ENCODE data around the gene DNAAF8.

DNAAF8 gene

DNA sequence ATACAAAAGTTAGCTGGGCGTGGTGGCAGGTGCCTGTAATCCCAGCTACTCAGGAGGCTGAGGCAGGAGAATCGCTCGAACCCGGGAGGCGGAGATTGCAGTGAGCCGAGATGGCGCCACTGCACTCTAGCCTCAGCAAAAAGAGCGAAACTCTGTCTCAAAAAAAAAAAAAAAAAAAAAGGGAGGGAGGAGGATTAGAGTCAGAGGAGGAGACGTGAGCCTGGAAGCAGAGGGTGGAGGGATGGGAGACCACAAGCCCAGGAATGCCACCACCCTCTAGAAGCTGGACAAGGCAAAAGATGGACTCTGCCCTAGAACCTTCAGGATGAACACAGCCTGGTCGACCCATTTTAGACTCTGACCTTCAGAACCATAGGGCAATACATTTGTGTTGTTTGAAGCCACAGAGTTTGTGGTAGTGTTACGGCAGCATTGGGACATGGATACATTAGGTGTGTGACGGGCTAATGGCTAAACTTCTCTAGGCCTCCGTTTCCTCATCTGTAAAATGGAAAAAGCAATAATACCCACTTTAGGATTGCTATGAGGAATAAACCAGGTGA is 58.7 kb downstream of the DNAAF8 start:
- no peak overlapping the region for H3K4me3 ChIP-seq (replicated peaks; ENCODE audit: low read depth, low read length)
- no peak for DNase-seq (ENCODE audit: extremely low read depth, insufficient read length)
- H3K27me3 ChIP-seq (replicated peaks; ENCODE audit: control insufficient read depth, insufficient read depth, low read length), result no peaks in the 10 kb centered on the region
- H3K36me3 ChIP-seq (ENCODE audit: control insufficient read depth, insufficient read depth, low read length), result no peaks in the 10 kb centered on the region
- TF ChIP-seq, protein P1, sequence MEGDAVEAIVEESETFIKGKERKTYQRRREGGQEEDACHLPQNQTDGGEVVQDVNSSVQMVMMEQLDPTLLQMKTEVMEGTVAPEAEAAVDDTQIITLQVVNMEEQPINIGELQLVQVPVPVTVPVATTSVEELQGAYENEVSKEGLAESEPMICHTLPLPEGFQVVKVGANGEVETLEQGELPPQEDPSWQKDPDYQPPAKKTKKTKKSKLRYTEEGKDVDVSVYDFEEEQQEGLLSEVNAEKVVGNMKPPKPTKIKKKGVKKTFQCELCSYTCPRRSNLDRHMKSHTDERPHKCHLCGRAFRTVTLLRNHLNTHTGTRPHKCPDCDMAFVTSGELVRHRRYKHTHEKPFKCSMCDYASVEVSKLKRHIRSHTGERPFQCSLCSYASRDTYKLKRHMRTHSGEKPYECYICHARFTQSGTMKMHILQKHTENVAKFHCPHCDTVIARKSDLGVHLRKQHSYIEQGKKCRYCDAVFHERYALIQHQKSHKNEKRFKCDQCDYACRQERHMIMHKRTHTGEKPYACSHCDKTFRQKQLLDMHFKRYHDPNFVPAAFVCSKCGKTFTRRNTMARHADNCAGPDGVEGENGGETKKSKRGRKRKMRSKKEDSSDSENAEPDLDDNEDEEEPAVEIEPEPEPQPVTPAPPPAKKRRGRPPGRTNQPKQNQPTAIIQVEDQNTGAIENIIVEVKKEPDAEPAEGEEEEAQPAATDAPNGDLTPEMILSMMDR (IDR thresholded peaks at IDR 0.05; ENCODE audit: insufficient read depth, low read length, poor library complexity, severe bottlenecking), result no peak

DNA sequence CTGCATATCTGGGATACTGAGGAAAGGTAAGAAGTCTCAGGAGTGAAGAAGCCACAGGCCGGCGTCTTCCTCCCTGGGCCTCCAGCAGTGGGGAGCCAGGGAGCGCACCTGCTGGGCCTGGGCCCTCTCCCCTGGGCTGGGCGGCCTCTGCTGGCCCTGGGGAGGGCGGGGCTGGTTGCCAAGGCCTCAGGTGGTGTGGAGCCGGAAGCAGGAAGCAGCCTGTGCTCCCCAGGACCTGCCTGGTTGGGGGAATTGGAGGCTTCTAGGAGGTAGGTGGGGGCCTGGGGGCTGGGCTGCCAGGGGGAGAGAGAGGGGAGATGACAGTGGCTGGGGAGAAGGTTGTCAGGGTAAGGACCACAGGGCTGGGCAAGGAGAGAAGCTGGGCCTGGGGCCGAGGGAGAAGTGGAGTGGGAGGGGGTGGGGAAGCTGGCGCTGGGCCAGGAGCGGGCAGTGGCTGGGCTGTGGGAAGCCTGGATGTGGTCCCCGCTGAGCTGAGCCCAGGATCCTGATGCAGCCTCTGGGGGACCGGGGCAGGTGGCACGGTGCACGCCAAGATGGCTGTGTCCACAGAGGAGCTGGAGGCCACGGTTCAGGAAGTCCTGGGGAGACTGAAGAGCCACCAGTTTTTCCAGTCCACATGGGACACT is 61.0 kb downstream of the DNAAF8 start, which contains the start of gene SMIM22:
Gene SMIM22, plus strand, starts transcription at position 189 of the 647 bp plus-strand sequence. Its CDS starts 366 bp downstream, at position 555.
- Histone ChIP-seq H3K36me3 (ENCODE audit: control insufficient read depth, insufficient read depth, low read length) (no peaks in the 10 kb centered on the region; the same call in 1 of the 2 replicates), H3K4me3 (replicated peaks; ENCODE audit: low read depth, low read length) (no peak within 1 kb of the TSS), H3K27me3 (replicated peaks; ENCODE audit: control insufficient read depth, insufficient read depth, low read length) (no peaks in the 10 kb centered on the region)
- TF ChIP-seq, protein P1 (IDR thresholded peaks at IDR 0.05; ENCODE audit: insufficient read depth, low read length, poor library complexity, severe bottlenecking), result no peak
- no peak for DNase-seq (ENCODE audit: extremely low read depth, insufficient read length)

DNA sequence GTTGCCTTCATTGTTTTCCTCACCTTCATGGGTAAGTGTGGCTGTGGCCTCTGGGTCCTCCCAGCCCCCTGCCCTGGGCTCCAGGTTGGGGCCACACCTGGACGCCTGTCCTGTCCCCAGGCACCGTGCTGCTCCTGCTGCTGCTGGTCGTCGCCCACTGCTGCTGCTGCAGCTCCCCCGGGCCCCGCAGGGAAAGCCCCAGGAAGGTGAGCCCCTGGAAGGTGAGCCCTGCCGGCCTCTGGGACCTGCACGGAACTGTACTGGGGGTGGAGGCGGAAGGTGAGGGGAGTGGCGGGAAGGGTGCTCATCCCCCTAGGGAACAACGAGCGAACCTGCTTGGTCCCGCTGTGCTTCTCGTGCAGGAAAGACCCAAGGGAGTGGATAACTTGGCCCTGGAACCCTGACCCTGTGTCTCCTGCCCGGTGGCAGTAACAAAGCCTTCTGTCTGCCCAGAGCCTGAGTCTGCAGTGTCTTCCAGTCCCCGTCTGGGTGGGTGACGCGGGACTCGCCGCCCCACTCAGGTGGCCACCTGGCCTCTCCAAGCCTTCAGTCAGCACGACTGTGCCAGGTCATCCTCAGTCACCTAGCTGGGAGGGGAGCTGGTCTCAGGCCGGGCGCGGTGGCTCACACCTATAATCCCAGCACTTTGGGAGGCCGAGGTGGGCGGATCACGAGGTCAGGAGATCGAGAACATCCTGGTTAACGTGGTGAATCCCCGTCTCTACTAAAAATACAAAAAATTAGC is 61.7 kb downstream of the DNAAF8 start:
- Histone ChIP-seq H3K36me3 (ENCODE audit: control insufficient read depth, insufficient read depth, low read length) (no peaks in the 10 kb centered on the region; the same call in 1 of the 2 replicates), H3K4me3 (replicated peaks; ENCODE audit: low read depth, low read length) (no peak overlapping the region), H3K27me3 (replicated peaks; ENCODE audit: control insufficient read depth, insufficient read depth, low read length) (no peaks in the 10 kb centered on the region)
- TF ChIP-seq, protein P1 (IDR thresholded peaks at IDR 0.05; ENCODE audit: insufficient read depth, low read length, poor library complexity, severe bottlenecking), result no peak
- no peak for DNase-seq (ENCODE audit: extremely low read depth, insufficient read length)

DNA sequence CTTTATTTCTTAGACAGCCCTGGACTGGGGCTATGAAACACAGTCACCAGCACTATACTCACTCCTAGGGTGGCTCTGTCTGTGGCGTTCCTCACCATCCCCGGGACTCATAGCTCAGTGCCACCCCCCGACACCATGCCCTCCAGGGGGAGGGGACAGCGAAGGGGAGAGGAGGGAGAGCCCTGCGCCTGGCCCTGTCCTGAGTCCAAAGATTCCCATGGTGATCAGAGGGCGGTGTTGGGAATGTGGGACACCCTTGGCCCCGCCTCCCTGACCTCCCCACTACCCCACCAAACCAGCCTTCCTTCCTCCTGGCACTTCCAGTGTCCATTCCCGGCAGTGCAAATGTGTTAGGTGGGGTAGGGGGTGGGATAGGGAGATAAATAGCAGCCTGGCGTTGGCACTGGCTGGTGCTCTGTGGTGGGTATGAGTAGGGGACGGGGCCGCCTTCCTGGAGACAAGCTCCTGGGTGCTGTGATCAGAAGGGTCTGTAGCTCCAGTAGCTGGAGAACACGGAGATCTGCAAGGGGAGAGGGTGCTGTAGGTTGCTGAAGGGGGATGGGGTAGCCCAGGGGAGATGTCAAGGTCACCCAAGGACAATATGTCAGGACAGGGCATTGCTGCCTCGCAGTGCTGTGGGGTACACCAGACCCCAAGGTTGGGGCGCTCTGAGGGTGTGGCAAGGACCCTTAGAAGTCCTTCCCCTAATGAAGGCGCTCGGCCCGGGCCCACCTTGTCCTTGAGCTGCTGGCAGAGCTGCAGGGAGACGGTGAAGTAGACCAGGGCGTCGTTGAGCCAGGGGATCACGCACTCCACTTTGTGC is 62.9 kb downstream of the DNAAF8 start:
- no peak for DNase-seq (ENCODE audit: extremely low read depth, insufficient read length)
- TF ChIP-seq, protein P1 (IDR thresholded peaks at IDR 0.05; ENCODE audit: insufficient read depth, low read length, poor library complexity, severe bottlenecking), result no peak
- Histone ChIP-seq H3K4me3 (replicated peaks; ENCODE audit: low read depth, low read length) (no peak overlapping the region), H3K27me3 (replicated peaks; ENCODE audit: control insufficient read depth, insufficient read depth, low read length) (no peaks in the 10 kb centered on the region), H3K36me3 (ENCODE audit: control insufficient read depth, insufficient read depth, low read length) (no peaks in the 10 kb centered on the region; the same call in 1 of the 2 replicates)

DNA sequence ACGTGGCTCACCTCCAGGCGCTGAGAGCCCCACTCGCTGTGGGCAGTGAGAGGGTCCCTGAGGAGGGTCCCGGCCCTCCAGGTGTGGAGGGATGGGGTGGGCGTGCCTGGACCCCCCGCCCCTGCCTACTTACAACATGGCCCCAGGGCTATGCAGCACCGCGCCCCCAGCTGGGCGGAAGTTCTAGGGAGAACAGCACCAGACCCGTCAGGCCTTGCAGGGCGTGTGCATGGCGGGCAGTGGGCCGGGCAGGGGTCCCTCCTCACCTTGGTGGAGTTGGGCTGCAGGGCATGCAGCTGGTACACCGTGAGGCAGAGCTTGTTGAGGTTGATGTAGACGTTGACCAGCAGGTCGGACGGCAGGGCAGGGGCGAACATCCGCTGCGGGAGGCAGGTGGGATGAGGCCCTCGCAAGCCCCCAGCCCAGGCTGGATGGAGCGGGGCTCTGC is 63.5 kb downstream of the DNAAF8 start:
- Histone ChIP-seq H3K27me3 (replicated peaks; ENCODE audit: control insufficient read depth, insufficient read depth, low read length) (no peaks in the 10 kb centered on the region), H3K36me3 (ENCODE audit: control insufficient read depth, insufficient read depth, low read length) (no peaks in the 10 kb centered on the region; the same call in 1 of the 2 replicates), H3K4me3 (replicated peaks; ENCODE audit: low read depth, low read length) (no peak overlapping the region)
- TF ChIP-seq, protein P1 (IDR thresholded peaks at IDR 0.05; ENCODE audit: insufficient read depth, low read length, poor library complexity, severe bottlenecking), result no peak
- DNase-seq (ENCODE audit: extremely low read depth, insufficient read length), result no peak
